ENCODE measurements around the gene HESX1. TPM values are rescaled to one million over a fixed set of nuclear protein-coding genes. Genes with fewer than 3 reads are reported as not detected.

The HESX1 gene
- total RNA-seq, 2 experiments from 2014 or later: 0.35 to 0.38 TPM

GRCh38 chr3:57160076-57160764, 39.6 kb downstream of the HESX1 start:
- no peak for DNase-seq
- Mint-ChIP-seq H3K27me3 (peaks cover 68% of the 10 kb centered on the region), H3K4me3 (no peak overlapping the region), H3K27ac (no peak overlapping the region), H3K36me3 (no peaks in the 10 kb centered on the region), H3K9me3 (no peaks in the 10 kb centered on the region), H3K4me1 (peaks cover 12% of the 10 kb centered on the region)

GRCh38 chr3:57158813-57159738, 40.7 kb downstream of the HESX1 start:
- Mint-ChIP-seq H3K27ac (no peak overlapping the region), H3K4me1 (peaks cover 8% of the 10 kb centered on the region), H3K27me3 (peaks cover 73% of the 10 kb centered on the region), H3K9me3 (no peaks in the 10 kb centered on the region), H3K36me3 (no peaks in the 10 kb centered on the region), H3K4me3 (no peak overlapping the region)
- DNase-seq: no peak

GRCh38 chr3:57158325-57158724, 41.5 kb downstream of the HESX1 start:
- Mint-ChIP-seq H3K9me3 (no peaks in the 10 kb centered on the region), H3K36me3 (no peaks in the 10 kb centered on the region), H3K27me3 (peaks cover 65% of the 10 kb centered on the region), H3K4me3 (no peak overlapping the region), H3K27ac (no peak overlapping the region), H3K4me1 (peaks cover 6% of the 10 kb centered on the region)
- no peak for DNase-seq

- no peaks in the 10 kb centered on the region for H3K9me3 Mint-ChIP-seq
- no peak overlapping the region for H3K4me3 Mint-ChIP-seq
- H3K4me1 Mint-ChIP-seq: peaks cover 6% of the 10 kb centered on the region
- no peaks in the 10 kb centered on the region for H3K36me3 Mint-ChIP-seq
- H3K27me3 Mint-ChIP-seq: peaks cover 59% of the 10 kb centered on the region
- no peak overlapping the region for H3K27ac Mint-ChIP-seq
- no peak for DNase-seq
Measured at GRCh38 chr3:57157545-57157944, 42.2 kb downstream of the HESX1 start.

- Mint-ChIP-seq H3K4me3 (no peak overlapping the region), H3K9me3 (no peaks in the 10 kb centered on the region), H3K27ac (no peak overlapping the region), H3K4me1 (peaks cover 6% of the 10 kb centered on the region), H3K36me3 (no peaks in the 10 kb centered on the region), H3K27me3 (peaks cover 57% of the 10 kb centered on the region)
- no peak for DNase-seq
Measured at GRCh38 chr3:57155310-57155643, 44.5 kb downstream of the HESX1 start.

GRCh38 chr3:57154470-57155309, 45.1 kb downstream of the HESX1 start:
- Mint-ChIP-seq H3K27ac (no peak overlapping the region), H3K27me3 (peaks cover 56% of the 10 kb centered on the region), H3K4me3 (no peak overlapping the region), H3K36me3 (no peaks in the 10 kb centered on the region), H3K4me1 (peaks cover 6% of the 10 kb centered on the region), H3K9me3 (no peaks in the 10 kb centered on the region)
- no peak for DNase-seq

- Mint-ChIP-seq H3K36me3 (no peaks in the 10 kb centered on the region), H3K27me3 (peaks cover 44% of the 10 kb centered on the region), H3K4me3 (no peak overlapping the region), H3K9me3 (no peaks in the 10 kb centered on the region), H3K4me1 (no peaks in the 10 kb centered on the region), H3K27ac (no peak overlapping the region)
- DNase-seq: no peak
Measured at GRCh38 chr3:57152151-57153143, 47.3 kb downstream of the HESX1 start.

- H3K27ac Mint-ChIP-seq: no peak overlapping the region
- H3K4me3 Mint-ChIP-seq: no peak overlapping the region
- DNase-seq: no peak
- H3K36me3 Mint-ChIP-seq: no peaks in the 10 kb centered on the region
- H3K9me3 Mint-ChIP-seq: no peaks in the 10 kb centered on the region
- peaks cover 41% of the 10 kb centered on the region for H3K27me3 Mint-ChIP-seq
- H3K4me1 Mint-ChIP-seq: no peaks in the 10 kb centered on the region
Measured at GRCh38 chr3:57151749-57152148, 48.0 kb downstream of the HESX1 start.

- no peak overlapping the region for H3K27ac Mint-ChIP-seq
- no peak for DNase-seq
- no peak overlapping the region for H3K4me3 Mint-ChIP-seq
- H3K27me3 Mint-ChIP-seq: peaks cover 37% of the 10 kb centered on the region
- no peaks in the 10 kb centered on the region for H3K9me3 Mint-ChIP-seq
- no peaks in the 10 kb centered on the region for H3K4me1 Mint-ChIP-seq
- H3K36me3 Mint-ChIP-seq: no peaks in the 10 kb centered on the region
Measured at GRCh38 chr3:57151021-57151449, 48.7 kb downstream of the HESX1 start.

GRCh38 chr3:57150113-57150581, 49.6 kb downstream of the HESX1 start:
- H3K9me3 Mint-ChIP-seq: no peaks in the 10 kb centered on the region
- no peaks in the 10 kb centered on the region for H3K4me1 Mint-ChIP-seq
- peaks cover 36% of the 10 kb centered on the region for H3K27me3 Mint-ChIP-seq

More at GRCh38 chr3:57150113-57150581, 49.6 kb downstream of the HESX1 start:
- no peaks in the 10 kb centered on the region for H3K36me3 Mint-ChIP-seq
- no peak overlapping the region for H3K27ac Mint-ChIP-seq
- no peak for DNase-seq
- no peak overlapping the region for H3K4me3 Mint-ChIP-seq

Other genes with a start within 250 kb of the HESX1 start
- gene SPATA12, start 139.3 kb downstream of the HESX1 start, total RNA-seq: not detected
- gene IL17RD, start 34.6 kb downstream of the HESX1 start, total RNA-seq: under 1 TPM in 1 of 2 experiments, not detected in 1; 0.04 TPM
- 10 to 100 TPM; 36.2 to 41.2 TPM for gene APPL1, start 27.8 kb upstream of the HESX1 start, total RNA-seq
- not detected for gene ASB14, start 92.7 kb upstream of the HESX1 start, total RNA-seq

All from activated naive CD8-positive, alpha-beta T cell treated with anti-CD3 and anti-CD28 coated beads for 36 hours (primary cell).